ENCODE measurements around the gene SDC4.
A peak's percentile ranks its signal among the peaks of the same experiment; 100 is the strongest.

Gene SDC4

GRCh38 chr20:45317826-45318225 lies 30.4 kb downstream of the SDC4 start:
- DNase-seq = no peak

- no peak for DNase-seq
Observed at GRCh38 chr20:45316150-45317080, 31.8 kb downstream of the SDC4 start.

- no peak for DNase-seq
Observed at GRCh38 chr20:45315672-45316071, 32.6 kb downstream of the SDC4 start.

DNA sequence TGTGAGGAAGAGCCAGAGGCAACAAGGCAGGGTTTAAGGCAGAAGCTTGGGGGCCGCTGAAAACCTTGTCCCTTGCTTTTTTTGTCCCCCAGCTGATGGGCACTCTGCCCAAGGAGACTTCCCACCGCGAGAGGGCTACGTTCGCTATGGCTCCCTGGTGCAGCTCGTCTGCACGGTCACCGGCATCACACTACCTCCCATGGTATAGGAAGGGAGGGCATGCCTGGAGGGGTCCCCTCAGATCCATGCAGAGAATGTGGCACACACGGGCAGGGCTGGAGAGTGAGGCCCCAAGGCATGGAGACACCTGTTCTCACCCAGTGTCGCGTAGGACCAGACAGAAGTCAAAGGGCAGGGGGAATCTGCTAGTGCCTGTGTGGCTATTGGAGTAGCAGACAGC lies 34.3 kb downstream of the SDC4 start:
- DNase-seq = no peak

DNA sequence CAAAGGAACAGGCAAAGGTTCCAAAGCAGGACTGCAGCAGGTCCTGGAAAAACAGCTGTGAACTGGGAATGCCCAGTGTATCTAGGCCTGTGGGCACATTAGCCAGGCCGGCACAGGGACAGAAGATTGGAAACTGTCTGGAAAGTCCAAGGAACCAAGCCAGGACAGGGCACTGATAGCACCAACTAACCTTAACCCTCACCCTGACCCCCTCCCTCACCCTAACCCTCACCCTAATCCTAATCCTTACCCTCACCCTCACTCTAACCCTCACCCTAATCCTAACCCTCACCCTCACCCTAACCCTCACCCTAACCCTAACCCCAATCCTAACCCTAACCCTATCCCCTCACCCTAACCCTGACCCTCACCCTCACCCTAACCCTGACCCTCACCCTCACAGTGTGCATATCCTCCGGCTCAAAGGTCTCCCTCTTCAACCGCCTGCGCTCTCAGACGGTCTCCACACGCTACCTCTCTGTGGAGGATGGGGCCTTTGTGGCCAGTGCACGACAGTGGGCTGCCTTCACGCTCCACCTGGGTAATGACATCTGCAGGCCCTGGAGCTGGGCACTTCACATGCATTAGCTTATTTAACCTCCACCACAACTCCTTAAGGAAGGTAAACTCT lies 35.0 kb downstream of the SDC4 start:
- DNase-seq = no peak

GRCh38 chr20:45312241-45312640 lies 36.0 kb downstream of the SDC4 start:
- DNase-seq = no peak

GRCh38 chr20:45311589-45312211 lies 36.5 kb downstream of the SDC4 start:
- DNase-seq = peak; percentile 55

GRCh38 chr20:45309075-45309474 lies 39.1 kb downstream of the SDC4 start:
- no peak for DNase-seq

DNA sequence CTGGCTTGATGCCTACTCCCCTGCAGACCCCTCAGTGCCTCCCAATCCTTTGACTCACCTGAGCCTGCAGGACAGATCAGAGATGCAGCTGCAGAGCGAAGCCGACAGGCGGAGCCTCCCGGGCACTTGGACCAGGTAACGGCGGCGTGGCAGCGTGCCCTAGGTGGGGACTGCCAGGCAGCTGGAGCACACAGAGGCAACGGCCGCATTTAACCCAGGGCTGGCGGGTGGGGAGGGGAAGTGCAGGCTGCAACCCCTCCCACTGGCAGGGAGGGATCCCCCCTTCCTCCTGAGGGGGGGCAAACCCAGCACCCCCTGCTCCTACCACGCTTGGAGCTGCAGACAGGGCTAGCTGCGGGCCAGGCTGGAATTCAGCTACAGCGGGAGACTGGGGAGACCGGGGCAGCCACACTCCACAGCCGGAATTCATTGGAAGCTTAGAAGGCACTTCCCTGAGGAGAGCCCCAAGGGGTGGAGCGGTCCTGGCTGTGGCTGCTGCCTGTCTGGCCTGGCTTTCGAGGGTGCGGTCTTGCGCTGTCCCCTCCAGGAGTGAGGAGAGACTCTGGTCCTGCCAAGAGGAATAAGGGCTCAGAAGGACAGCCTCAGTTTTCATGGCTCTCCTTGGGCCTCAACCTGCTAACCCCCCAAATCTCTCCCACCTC lies 40.0 kb downstream of the SDC4 start, which contains the start of gene MATN4:
TSS of gene MATN4 (minus strand) at position 183 of the 662 bp plus-strand sequence. CDS start 2,717 bp downstream, outside the sequence.
- no peak for DNase-seq

DNA sequence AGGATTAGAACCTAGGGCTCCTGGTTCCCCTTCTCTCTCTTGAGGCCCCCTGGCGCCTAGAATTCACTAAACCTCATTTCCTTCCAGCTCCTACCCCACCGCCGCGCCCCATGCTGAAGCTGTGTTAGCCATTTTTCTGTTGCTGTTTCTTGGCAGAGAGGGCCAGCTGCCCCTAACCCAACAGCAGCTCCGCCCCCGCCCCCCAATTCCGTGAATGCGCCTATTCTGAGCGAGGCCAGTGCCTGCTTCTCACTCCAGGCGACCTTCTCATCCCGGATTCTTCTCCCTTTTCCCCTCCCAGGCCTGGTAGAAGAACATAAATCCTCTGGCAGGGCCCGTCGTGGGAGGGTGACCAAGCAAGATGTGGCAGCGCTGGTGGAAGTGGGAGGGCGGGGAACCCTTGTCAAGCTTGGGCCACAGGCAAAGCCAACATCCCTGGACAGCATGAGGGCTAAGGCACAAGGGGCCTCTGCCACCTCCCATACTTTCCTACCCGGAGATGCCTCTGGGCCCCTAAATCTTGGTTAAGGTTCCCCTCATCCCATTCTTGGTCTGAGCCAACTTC lies 41.1 kb downstream of the SDC4 start:
- DNase-seq = no peak

DNA sequence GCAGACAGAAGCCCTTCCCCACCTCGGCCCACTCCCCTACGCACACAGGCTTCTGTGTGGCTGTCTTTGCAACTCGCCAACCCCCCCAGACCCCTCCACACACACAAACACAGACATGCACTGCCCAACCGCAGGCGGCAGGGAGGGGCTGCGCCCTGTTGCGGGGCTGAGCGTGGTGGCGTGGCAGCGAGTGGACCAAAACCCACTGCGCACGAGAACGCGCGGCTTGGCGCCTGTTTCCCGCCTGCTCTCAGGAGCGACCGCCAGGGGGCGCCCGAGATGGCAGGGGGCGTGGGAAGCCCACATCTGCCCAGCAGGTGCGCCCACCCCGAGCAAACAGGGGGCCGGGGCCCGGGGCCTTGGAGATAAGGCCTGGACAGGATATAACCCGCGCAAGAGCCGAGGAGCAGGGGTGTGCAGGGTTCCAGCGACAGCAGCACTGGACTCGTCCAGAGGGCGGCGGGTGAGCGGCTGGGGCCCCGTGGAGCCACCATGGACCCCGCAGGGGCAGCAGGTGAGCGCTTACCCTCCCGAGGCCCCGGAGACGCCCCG lies 41.7 kb downstream of the SDC4 start, which contains the start of gene RBPJL:
TSS of gene RBPJL (plus strand) at position 410 of the 552 bp plus-strand sequence. CDS start at position 493, 83 bp downstream.
- no peak for DNase-seq

- DNase-seq = no peak
Observed at GRCh38 chr20:45305262-45305661, 43.0 kb downstream of the SDC4 start.

DNA sequence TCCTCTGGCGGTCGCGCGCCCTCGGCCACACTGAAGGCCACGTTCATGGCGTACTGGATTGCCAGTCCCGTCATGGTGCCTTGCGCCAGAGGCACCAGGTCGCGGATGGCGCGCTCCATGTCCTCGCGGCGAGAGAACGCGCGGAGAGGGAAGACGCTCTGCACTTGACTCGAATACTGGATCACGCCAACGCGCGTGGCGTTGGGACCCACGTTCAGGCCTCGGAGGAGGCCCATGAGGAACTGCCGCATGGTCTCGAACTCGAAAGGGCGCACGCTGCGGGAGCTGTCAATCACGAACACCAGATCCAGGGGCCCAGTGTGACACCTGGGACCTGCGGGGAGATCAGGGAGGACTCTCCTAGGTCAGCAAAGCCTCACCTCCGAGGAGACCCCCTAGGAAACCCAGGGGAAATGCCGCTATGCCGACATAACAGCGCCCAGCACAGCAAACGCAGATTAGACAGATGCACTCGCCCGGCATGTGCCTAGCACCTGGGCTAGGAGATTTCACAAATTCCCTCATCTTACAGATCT lies 43.7 kb downstream of the SDC4 start:
- no peak for DNase-seq

GRCh38 chr20:45303586-45304463 lies 44.4 kb downstream of the SDC4 start:
- no peak for DNase-seq

GRCh38 chr20:45301824-45302271 lies 46.4 kb downstream of the SDC4 start:
- DNase-seq = no peak

GRCh38 chr20:45300961-45301360 lies 47.3 kb downstream of the SDC4 start:
- DNase-seq = peak; percentile 33

DNA sequence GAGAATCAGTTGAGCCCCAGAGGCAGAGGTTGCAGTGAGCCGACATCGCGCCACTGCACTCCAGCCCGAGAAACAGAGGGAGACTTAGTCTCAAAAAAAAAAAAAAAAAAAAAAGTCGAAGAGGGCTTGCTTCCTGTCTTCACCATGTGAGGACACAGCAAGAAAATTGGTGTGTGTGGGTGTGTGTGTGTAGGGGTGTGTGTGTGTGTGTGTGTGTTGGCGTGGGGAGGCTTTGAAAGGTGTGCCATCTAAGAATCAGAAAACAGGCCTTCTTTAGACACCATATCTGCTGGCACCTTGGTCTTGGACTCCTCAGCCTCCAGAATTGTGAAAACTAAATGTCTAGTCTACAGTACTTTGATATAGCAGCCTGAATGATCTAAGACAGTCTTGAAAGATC lies 48.4 kb downstream of the SDC4 start:
- DNase-seq = no peak

DNA sequence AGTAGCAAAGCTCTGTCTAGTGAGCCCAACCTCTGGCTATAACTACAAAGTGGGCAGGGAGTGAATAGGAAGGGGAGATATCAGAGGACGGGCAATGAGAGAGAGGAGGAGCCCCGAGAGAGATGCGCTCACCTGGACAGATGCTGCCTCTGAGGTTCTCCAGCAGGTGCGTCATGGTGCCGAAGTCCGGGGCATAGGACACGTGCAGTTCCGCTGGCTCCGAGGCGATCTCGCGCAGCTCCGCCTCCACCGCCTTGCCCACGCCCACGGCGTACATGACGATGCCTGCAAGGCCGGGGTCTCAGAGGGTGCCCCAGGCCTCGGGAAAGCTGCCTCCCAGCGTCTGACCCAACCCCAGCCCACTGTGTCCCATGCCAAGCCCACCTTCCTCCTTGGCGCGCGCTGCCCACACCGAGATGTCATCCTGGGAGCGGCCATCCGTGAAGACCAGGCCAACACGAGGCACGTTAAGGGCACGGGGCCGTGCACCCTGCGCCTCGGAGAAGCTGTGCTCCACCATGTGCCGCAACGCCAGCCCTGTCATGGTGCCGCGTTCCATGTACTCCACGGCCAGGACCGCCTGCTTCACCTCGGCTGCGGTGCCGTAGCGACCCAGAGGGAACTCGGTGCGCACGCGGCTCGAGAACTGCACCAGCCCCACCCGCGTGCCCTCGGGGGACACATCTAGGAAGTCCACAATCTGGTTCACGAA lies 50.3 kb downstream of the SDC4 start:
- DNase-seq = no peak

DNA sequence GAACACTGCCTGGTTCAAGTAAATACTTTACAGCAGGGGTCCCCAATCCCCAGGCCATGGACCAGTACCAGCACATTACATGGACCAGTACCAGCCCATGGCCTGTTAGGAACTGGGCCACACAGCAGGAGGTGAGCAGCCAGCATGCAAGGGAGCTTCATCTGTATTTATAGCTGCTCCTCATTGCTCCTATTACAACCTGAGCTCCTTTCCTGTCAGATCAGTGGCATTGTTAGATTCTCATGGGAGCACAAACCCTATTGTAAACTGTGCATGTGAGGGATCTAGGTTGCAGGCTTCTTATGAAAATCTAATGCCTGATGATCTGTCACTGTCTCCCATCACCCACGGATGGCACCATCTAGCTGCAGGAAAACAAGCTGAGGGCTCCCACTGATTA lies 53.6 kb downstream of the SDC4 start:
- DNase-seq = no peak

GRCh38 chr20:45294003-45294368 lies 54.2 kb downstream of the SDC4 start:
- DNase-seq = no peak

Data from inflammatory macrophage treated with lipopolysaccharide for 4 hours (primary cell).